ENCODE data around the gene SIL1. TPM values are rescaled to one million over a fixed set of nuclear protein-coding genes. Genes with fewer than 3 reads are reported as not detected.
"Not testable (repeated sequence)": the region's sequence is repeated elsewhere in the genome, so short reads cannot be mapped to it uniquely, and the experiment has no call there.

Gene SIL1
- total RNA-seq, 1 donor from 2014 or later: 29.9 TPM

DNA sequence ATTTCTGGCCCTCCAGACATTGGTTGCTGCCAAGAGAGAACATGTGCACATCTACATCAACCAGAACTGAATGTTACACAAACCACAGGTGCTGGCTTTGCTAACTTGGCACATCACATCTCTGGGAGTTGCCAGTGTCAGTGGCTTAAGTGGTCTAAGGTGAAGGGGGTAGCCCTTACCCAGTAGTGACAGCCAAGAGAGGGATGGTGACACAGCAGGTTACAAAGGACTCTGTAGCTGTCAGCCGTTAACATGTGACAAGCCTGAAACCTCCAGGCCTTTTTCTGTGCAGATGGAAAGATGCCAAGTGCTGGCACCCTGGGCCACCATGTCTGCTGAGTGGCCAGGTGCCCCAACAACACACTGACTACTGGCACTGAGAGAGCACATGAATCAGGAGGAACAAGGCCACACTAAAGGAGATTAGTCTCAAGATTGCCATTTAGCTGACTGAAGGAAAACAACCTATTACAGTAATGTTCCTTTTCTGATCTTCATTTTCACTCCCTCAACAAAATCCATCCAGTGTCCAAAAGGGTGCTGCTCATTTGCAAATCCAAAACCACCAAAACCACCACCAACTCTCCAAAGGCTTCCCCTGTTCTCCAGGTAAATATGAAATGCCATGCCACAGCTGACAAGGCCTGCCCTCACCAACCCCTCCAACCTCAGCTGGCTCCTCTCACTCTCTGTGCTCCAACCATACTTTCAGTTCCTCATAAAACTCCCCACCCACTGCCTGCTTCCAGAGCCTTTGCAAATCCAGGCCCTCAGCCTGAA lies 20.2 kb downstream of the SIL1 start:
- TF ChIP-seq, protein P1, sequence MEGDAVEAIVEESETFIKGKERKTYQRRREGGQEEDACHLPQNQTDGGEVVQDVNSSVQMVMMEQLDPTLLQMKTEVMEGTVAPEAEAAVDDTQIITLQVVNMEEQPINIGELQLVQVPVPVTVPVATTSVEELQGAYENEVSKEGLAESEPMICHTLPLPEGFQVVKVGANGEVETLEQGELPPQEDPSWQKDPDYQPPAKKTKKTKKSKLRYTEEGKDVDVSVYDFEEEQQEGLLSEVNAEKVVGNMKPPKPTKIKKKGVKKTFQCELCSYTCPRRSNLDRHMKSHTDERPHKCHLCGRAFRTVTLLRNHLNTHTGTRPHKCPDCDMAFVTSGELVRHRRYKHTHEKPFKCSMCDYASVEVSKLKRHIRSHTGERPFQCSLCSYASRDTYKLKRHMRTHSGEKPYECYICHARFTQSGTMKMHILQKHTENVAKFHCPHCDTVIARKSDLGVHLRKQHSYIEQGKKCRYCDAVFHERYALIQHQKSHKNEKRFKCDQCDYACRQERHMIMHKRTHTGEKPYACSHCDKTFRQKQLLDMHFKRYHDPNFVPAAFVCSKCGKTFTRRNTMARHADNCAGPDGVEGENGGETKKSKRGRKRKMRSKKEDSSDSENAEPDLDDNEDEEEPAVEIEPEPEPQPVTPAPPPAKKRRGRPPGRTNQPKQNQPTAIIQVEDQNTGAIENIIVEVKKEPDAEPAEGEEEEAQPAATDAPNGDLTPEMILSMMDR (IDR thresholded peaks at IDR 0.05; ENCODE audit: insufficient read depth, low read length, poor library complexity, severe bottlenecking): no peak
- H3K4me3 ChIP-seq (ENCODE audit: low read depth, low read length): no peak overlapping the region
- H3K27me3 ChIP-seq (ENCODE audit: control insufficient read depth, insufficient read depth, low read length): no peaks in the 10 kb centered on the region
- H3K36me3 ChIP-seq (ENCODE audit: control insufficient read depth, insufficient read depth, low read length): no peaks in the 10 kb centered on the region
- no peak for DNase-seq (ENCODE audit: low read depth)

DNA sequence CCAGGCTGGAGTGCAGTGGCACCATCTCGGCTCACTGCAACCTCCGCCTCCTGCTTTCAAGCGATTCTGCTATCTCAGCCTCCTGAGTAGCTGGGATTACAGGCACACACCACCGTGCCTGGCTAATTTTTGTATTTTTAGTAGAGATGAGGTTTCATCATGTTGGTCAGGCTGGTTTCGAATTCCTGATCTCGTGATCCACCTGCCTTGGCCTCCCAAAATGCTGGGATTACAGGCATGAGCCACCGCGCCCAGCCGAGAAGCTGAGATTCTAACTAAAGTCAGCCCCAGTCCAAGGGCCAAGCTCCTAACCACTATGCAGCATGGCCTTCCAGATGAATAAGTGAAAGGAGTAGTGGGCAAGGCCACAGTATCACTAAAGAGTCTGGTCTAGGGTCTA lies 20.9 kb downstream of the SIL1 start:
- not testable (repeated sequence) for H3K27me3 ChIP-seq (ENCODE audit: control insufficient read depth, insufficient read depth, low read length); H3K4me3 ChIP-seq (ENCODE audit: low read depth, low read length); H3K36me3 ChIP-seq (ENCODE audit: control insufficient read depth, insufficient read depth, low read length); DNase-seq (ENCODE audit: low read depth)

DNA sequence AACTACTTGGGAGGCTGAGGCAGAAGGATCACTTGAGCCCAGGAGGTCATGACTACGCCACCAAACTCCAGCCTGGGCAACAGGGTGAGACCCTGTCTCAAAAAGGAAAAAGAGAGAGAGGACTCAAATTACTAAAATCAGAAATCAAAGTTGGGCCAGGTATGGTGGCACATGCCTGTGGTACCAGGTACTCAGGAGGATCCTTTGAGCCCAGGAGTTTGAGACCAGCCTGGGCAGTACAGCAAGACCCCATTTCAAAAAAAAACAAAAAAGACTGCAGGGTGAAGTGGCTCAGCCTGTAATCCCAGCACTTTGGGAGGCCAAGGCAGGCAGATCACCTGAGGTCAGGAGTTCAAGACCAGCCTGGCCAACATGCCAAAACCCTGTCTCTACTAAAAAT lies 23.8 kb downstream of the SIL1 start:
- not testable (repeated sequence) for H3K36me3 ChIP-seq (ENCODE audit: control insufficient read depth, insufficient read depth, low read length); H3K4me3 ChIP-seq (ENCODE audit: low read depth, low read length); DNase-seq (ENCODE audit: low read depth); H3K27me3 ChIP-seq (ENCODE audit: control insufficient read depth, insufficient read depth, low read length)

DNA sequence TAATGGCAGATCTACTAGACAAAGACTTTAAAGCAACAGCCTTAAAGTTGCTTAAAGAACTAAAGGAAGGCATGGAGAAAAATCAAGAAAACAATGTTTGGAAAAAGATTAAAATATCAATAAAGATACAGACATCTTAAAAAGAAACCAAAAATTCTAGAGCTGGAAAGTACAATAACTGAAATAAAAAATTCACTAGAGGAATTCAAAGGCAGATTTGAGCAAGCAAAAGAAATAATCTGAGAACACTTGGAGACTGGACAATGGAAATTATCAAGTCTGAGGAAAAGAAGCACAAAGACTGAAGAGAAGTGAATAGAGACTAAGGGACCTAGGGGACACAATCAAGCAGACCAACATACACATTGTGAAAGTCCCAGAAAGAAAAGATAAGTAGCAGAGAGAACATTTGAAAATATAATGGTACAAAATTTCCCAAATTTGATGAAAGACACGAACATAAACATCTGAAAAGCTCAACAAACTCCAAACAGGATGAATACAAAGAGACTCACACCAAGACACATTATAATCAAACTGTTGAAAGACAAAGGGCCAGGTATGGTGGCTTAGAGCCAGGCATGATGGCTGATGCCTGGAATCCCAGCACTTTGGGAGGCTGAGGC lies 26.3 kb downstream of the SIL1 start:
- Histone ChIP-seq H3K36me3 (ENCODE audit: control insufficient read depth, insufficient read depth, low read length) (no peaks in the 10 kb centered on the region), H3K4me3 (ENCODE audit: low read depth, low read length) (no peak overlapping the region), H3K27me3 (ENCODE audit: control insufficient read depth, insufficient read depth, low read length) (no peaks in the 10 kb centered on the region)
- TF ChIP-seq, protein P1 (IDR thresholded peaks at IDR 0.05; ENCODE audit: insufficient read depth, low read length, poor library complexity, severe bottlenecking): no peak
- DNase-seq (ENCODE audit: low read depth): no peak

DNA sequence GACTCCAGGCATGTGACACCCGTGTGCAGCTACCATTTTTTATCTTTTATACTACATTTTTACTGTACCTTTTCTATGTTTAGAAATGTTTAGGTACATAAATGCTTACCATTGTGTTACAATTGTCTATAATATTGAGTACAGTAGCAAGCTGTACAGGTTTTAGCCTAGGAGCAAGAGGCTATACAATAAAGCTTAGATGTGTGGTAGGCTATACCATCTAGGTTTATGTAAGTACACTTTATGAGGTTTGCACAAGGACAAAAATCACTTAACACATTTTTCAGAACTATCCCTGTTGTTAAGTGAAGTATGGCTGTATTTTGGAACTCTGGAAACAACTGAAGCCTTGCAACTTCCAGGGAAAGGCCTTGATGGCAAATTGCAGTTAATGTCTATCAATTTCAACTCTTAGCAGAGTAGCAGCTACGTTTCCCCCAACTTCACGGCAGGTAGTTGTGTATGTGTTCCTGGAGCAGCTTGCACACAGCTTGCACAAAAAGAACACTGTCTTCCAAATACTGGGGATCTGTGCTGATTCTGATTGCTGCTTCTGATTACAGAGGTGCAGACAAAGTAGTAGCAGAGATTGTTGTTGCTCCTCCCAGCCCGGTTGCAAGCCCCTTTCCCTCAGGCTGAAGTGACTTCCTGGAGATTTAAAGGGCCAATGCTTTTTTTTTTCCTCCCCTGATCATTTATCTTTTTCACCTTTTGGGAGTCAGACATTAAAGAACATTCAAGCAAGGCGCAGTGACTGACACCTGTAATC lies 30.0 kb downstream of the SIL1 start:
- no peak overlapping the region for H3K4me3 ChIP-seq (ENCODE audit: low read depth, low read length)
- TF ChIP-seq, protein P1 (IDR thresholded peaks at IDR 0.05; ENCODE audit: insufficient read depth, low read length, poor library complexity, severe bottlenecking): no peak
- H3K27me3 ChIP-seq (ENCODE audit: control insufficient read depth, insufficient read depth, low read length): no peaks in the 10 kb centered on the region
- no peaks in the 10 kb centered on the region for H3K36me3 ChIP-seq (ENCODE audit: control insufficient read depth, insufficient read depth, low read length)
- DNase-seq (ENCODE audit: low read depth): no peak

DNA sequence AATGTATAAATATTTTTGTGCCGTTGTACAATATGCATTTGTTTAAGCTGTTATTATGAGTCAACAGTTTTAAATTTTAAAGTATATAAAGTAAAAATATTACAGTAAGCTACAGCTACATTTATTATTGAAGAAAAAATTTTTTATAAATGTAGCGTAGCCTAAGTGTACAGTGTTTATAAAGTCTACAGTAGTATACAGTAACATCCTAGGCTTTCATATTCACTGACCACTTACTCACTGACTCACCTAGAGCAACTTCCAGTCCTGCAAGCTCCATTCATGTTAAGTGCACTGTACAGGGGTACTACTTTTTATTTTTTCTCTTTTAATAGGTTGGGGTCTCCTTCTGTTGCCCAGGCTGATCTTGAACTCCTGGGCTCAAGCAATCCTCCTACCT lies 30.6 kb downstream of the SIL1 start:
- TF ChIP-seq, protein P1 (IDR thresholded peaks at IDR 0.05; ENCODE audit: insufficient read depth, low read length, poor library complexity, severe bottlenecking): no peak
- DNase-seq (ENCODE audit: low read depth): no peak

More for the DNA sequence above, 30.6 kb downstream of the SIL1 start:
- Histone ChIP-seq H3K4me3 (ENCODE audit: low read depth, low read length) (no peak overlapping the region), H3K27me3 (ENCODE audit: control insufficient read depth, insufficient read depth, low read length) (no peaks in the 10 kb centered on the region), H3K36me3 (ENCODE audit: control insufficient read depth, insufficient read depth, low read length) (no peaks in the 10 kb centered on the region)
